H1 (cell line): ENCODE results near the gene UNC13D. TPM values are rescaled to one million over a fixed set of nuclear protein-coding genes. Genes with fewer than 3 reads are reported as not detected.

Experiments
- CTCF ChIA-PET: fragments of 300-600 bp; sonication (Branson Sonifier 250); formaldehyde crosslinking; loops from one replicate; lab custom pipeline; 2021; ENCODE audit not compliant: partially characterized antibody; lab: Charles Lee
- POLR2A ChIA-PET: fragments of 300-600 bp; sonication (Branson Sonifier 250); formaldehyde crosslinking; loops from one replicate; lab custom pipeline; 2021; ENCODE audit warnings: inconsistent platforms; ENCODE audit not compliant: partially characterized antibody; lab: Charles Lee
- DNase-seq, 2 experiments: peaks; one replicate each; pipeline versions ENCODE4 v3.0.0 to v3.0.0-alpha.2; 2010 to 2022; ENCODE audit warnings: low spot score in 2 of 2, low read depth in 1 of 2, mixed read lengths in 1 of 2
- FAIRE-seq: peaks from 2 replicates; lab custom pipeline; 2011; peaks lifted over from hg19 to GRCh38; lab: Jason Lieb, UNC
- H2AFZ ChIP-seq: 2 replicates; pipeline ENCODE4 v1.8.1; 2012; ENCODE audit warnings: low read length, inconsistent platforms
- H2AK5ac ChIP-seq: 2 replicates; pipeline ENCODE4 v1.6.1; 2013; ENCODE audit warnings: low read depth, low read length
- H2BK120ac ChIP-seq: replicated peaks from 2 replicates; pipeline ENCODE3; 2013; ENCODE audit warnings: low read depth, low read length, inconsistent platforms
- H2BK12ac ChIP-seq: 2 replicates; pipeline ENCODE4 v1.6.1; 2013; ENCODE audit warnings: low read depth, low read length
- H2BK15ac ChIP-seq: 2 replicates; pipeline ENCODE4 v1.6.1; 2013; ENCODE audit warnings: low read length
- H2BK20ac ChIP-seq: 2 replicates; pipeline ENCODE4 v1.6.1; 2013; ENCODE audit warnings: low read length
- H2BK5ac ChIP-seq: 2 replicates; pipeline ENCODE4 v1.6.1; 2013; ENCODE audit warnings: low read depth, low read length
- H3K14ac ChIP-seq: 2 replicates; pipeline ENCODE4 v1.6.1; 2013; ENCODE audit warnings: inconsistent platforms; ENCODE audit not compliant: insufficient read length
- H3K18ac ChIP-seq: 2 replicates; pipeline ENCODE4 v1.6.1; 2013; ENCODE audit warnings: low read length; ENCODE audit errors: extremely low read depth
- H3K23ac ChIP-seq: 2 replicates; pipeline ENCODE4 v1.6.1; 2013; ENCODE audit warnings: inconsistent platforms; ENCODE audit not compliant: insufficient read length
- H3K23me2 ChIP-seq: 2 replicates; pipeline ENCODE4 v1.6.1; 2013; ENCODE audit warnings: low read depth, low read length
- H3K27ac ChIP-seq: 2 replicates; pipeline ENCODE4 v1.6.1; 2011; ENCODE audit warnings: low read depth, low read length, inconsistent platforms
- H3K27me3 ChIP-seq, 4 experiments: replicated peaks in 1 of 4; 1 replicate in 1 of 4; 2 replicates in 3 of 4; pipeline versions ENCODE4 v1.6.1 to v1.8.1; 2011 to 2013; ENCODE audit warnings: low read length in 3 of 4, mild to moderate bottlenecking in 3 of 4, inconsistent platforms in 2 of 4, mixed read lengths in 2 of 4, moderate library complexity in 1 of 4; ENCODE audit not compliant: control insufficient read depth in 3 of 4, insufficient read depth in 3 of 4; ENCODE audit errors: extremely low read depth in 1 of 4
- H3K36me3 ChIP-seq, 4 experiments: 2 replicates each; pipeline versions ENCODE4 v1.6.1 to v1.8.1; 2011 to 2013; ENCODE audit warnings: mild to moderate bottlenecking in 4 of 4, low read length in 3 of 4, moderate library complexity in 2 of 4, control low read depth in 1 of 4, inconsistent platforms in 1 of 4; ENCODE audit not compliant: insufficient read depth in 4 of 4, control insufficient read depth in 2 of 4
- H3K4ac ChIP-seq: replicated peaks from 2 replicates; pipeline ENCODE3; 2013; ENCODE audit warnings: low read length, low read depth, mixed read lengths, inconsistent platforms; ENCODE audit not compliant: insufficient read length
- H3K4me1 ChIP-seq, 4 experiments: replicated peaks in 1 of 4; 1 replicate in 1 of 4; 2 replicates in 3 of 4; pipeline versions ENCODE4 v1.6.1 to v1.8.1; 2011 to 2013; ENCODE audit warnings: low read length in 3 of 4, inconsistent platforms in 2 of 4, mixed read lengths in 1 of 4; ENCODE audit not compliant: insufficient read depth in 4 of 4, control insufficient read depth in 3 of 4
- H3K4me2 ChIP-seq, 2 experiments: 2 replicates each; pipeline versions ENCODE4 v1.6.1 to v1.8.1; 2011 to 2013; ENCODE audit warnings: low read depth in 2 of 2, low read length in 2 of 2, control low read depth in 1 of 2, inconsistent platforms in 1 of 2, mild to moderate bottlenecking in 1 of 2; ENCODE audit not compliant: insufficient read depth in 1 of 2
- H3K4me3 ChIP-seq, 4 experiments: fragments of 200-600, 300-600 bp in 1 of 4; sonication (generic), shearing (Covaris generic), sonication (Bioruptor Twin) in 1 of 4; 2 replicates each; pipeline versions ENCODE4 v1.5.1 to v1.8.1; 2011 to 2016; ENCODE audit warnings: low read length in 4 of 4, low read depth in 3 of 4, control low read depth in 2 of 4, inconsistent platforms in 2 of 4, mild to moderate bottlenecking in 2 of 4, mixed read lengths in 1 of 4, moderate library complexity in 1 of 4; ENCODE audit not compliant: insufficient read depth in 2 of 4; ENCODE audit errors: extremely low read depth in 1 of 4
- H3K56ac ChIP-seq: replicated peaks from 2 replicates; pipeline ENCODE3; 2013; ENCODE audit warnings: low read depth, mild to moderate bottlenecking, mixed read lengths, low read length, inconsistent platforms; ENCODE audit not compliant: insufficient read length
- H3K79me1 ChIP-seq: 2 replicates; pipeline ENCODE4 v1.6.1; 2013; ENCODE audit warnings: low read depth, low read length, control low read depth
- H3K79me2 ChIP-seq, 2 experiments: 2 replicates each; pipeline versions ENCODE4 v1.6.1 to v1.8.1; 2012 to 2013; ENCODE audit warnings: low read length in 2 of 2, mild to moderate bottlenecking in 2 of 2, inconsistent platforms in 1 of 2; ENCODE audit not compliant: insufficient read depth in 2 of 2, control insufficient read depth in 1 of 2
- H3K9ac ChIP-seq, 4 experiments: replicated peaks in 1 of 4; 1 replicate in 1 of 4; 2 replicates in 3 of 4; pipeline versions ENCODE4 v1.6.1 to v1.8.1; 2011 to 2013; ENCODE audit warnings: low read depth in 3 of 4, low read length in 3 of 4, control low read depth in 2 of 4, mild to moderate bottlenecking in 2 of 4, moderate library complexity in 2 of 4, inconsistent platforms in 1 of 4; ENCODE audit errors: extremely low read depth in 1 of 4
- H3K9me3 ChIP-seq, 2 experiments: 2 replicates each; pipeline versions ENCODE4 v1.6.1 to v1.8.1; 2012 to 2013; ENCODE audit warnings: mild to moderate bottlenecking in 2 of 2, moderate library complexity in 2 of 2, control low read depth in 1 of 2, inconsistent platforms in 1 of 2, low read depth in 1 of 2, low read length in 1 of 2, mixed read lengths in 1 of 2; ENCODE audit not compliant: insufficient read depth in 2 of 2
- H4K20me1 ChIP-seq, 2 experiments: replicated peaks in 1 of 2; 2 replicates each; pipeline versions ENCODE3 to v1.8.1; 2011 to 2013; ENCODE audit warnings: inconsistent platforms in 2 of 2, low read length in 2 of 2, mild to moderate bottlenecking in 1 of 2; ENCODE audit not compliant: insufficient read depth in 2 of 2, control insufficient read depth in 1 of 2
- H4K5ac ChIP-seq: 2 replicates; pipeline ENCODE4 v1.6.1; 2013; ENCODE audit warnings: low read length, low read depth, mixed read lengths, inconsistent platforms; ENCODE audit not compliant: insufficient read length
- H4K8ac ChIP-seq: 2 replicates; pipeline ENCODE4 v1.8.0; 2013; ENCODE audit warnings: mild to moderate bottlenecking, moderate library complexity, low read length, inconsistent platforms; ENCODE audit not compliant: insufficient read depth; ENCODE audit errors: extremely low read depth
- H4K91ac ChIP-seq: replicated peaks from 2 replicates; pipeline ENCODE3; 2013; ENCODE audit warnings: low read length, mixed read lengths, inconsistent platforms; ENCODE audit not compliant: insufficient read length
- ASH2L ChIP-seq: fragments of 200-600, 300-600 bp; sonication (generic); IDR thresholded peaks from one replicate; pipeline ENCODE4 v1.7.1; 2017; ENCODE audit warnings: low read length
- CTBP2 ChIP-seq: IDR thresholded peaks from 2 replicates; pipeline ENCODE4 v1.7.0; 2011; ENCODE audit warnings: borderline replicate concordance, mild to moderate bottlenecking, moderate library complexity, mixed read lengths, low read length; ENCODE audit not compliant: insufficient read depth, insufficient read length
- EZH2 ChIP-seq: fragments of 200-600 bp; sonication (generic); IDR thresholded peaks from 2 replicates; pipeline ENCODE4 v1.7.1; 2012; ENCODE audit warnings: low read depth, mild to moderate bottlenecking, moderate library complexity, low read length, inconsistent platforms; ENCODE audit not compliant: severe bottlenecking
- HDAC2 ChIP-seq, 2 experiments: fragments of 300-600 bp in 1 of 2; sonication (generic) in 1 of 2; IDR thresholded peaks; 2 replicates each; pipeline ENCODE4 v1.6.1; 2011 to 2012; ENCODE audit warnings: low read depth in 2 of 2, low read length in 2 of 2, mild to moderate bottlenecking in 2 of 2, moderate library complexity in 2 of 2, borderline replicate concordance in 1 of 2, inconsistent platforms in 1 of 2
- JUND ChIP-seq: IDR thresholded peaks from 2 replicates; pipeline ENCODE4 v1.6.1; 2011; ENCODE audit warnings: mild to moderate bottlenecking, improper control_type of control experiment, low read length
- NRF1 ChIP-seq: IDR thresholded peaks from 2 replicates; pipeline ENCODE4 v1.6.1; 2011; ENCODE audit warnings: mild to moderate bottlenecking, low read depth, low read length, improper control_type of control experiment
- RAD21 ChIP-seq, 2 experiments: IDR thresholded peaks in 1 of 2; conservative IDR thresholded peaks in 1 of 2; 2 replicates each; pipeline ENCODE4 v1.6.1; 2011; ENCODE audit warnings: low read depth in 2 of 2, low read length in 2 of 2, improper control_type of control experiment in 1 of 2, inconsistent platforms in 1 of 2, mild to moderate bottlenecking in 1 of 2, moderate library complexity in 1 of 2
- SAP30 ChIP-seq: fragments of 300-600 bp; sonication (generic); IDR thresholded peaks from 2 replicates; pipeline ENCODE4 v1.7.1; 2012; ENCODE audit warnings: low read length, moderate library complexity, mild to moderate bottlenecking, inconsistent platforms; ENCODE audit not compliant: insufficient read depth, insufficient replicate concordance
- SIRT6 ChIP-seq: IDR thresholded peaks from one replicate; pipeline ENCODE4 v1.7.1; 2012; ENCODE audit warnings: low read length, inconsistent platforms
- SP2 ChIP-seq: IDR thresholded peaks from 2 replicates; pipeline ENCODE4 v1.6.1; 2012; ENCODE audit warnings: mild to moderate bottlenecking, low read length, inconsistent platforms
- SP4 ChIP-seq: IDR thresholded peaks from 2 replicates; pipeline ENCODE4 v1.6.1; 2012; ENCODE audit warnings: low read length, inconsistent platforms
- WGBS, 2 experiments: shearing (Covaris generic) in 1 of 2; methylation state at CpG; one replicate each; pipeline versions ENCODE4 v1.1.6 to v1.1.7; 2013 to 2015; ENCODE audit warnings: low lambda C conversion rate in 2 of 2, mixed read lengths in 2 of 2, inconsistent platforms in 1 of 2, low coverage in 1 of 2, missing lambda C conversion rate in 1 of 2; ENCODE audit not compliant: insufficient replicate concordance in 2 of 2, insufficient coverage in 1 of 2, insufficient read length in 1 of 2; ENCODE audit errors: extremely low coverage in 1 of 2, missing lambda C conversion rate in 1 of 2; 5-methylcytosine and 5-hydroxymethylcytosine counted together
- polyA plus RNA-seq, 7 experiments: library from polyadenylated mRNA; depleted of rRNA in 3 of 7; stranded (reverse) in 5 of 7; unstranded in 2 of 7; fragments of >200 nt in 5 of 7; fragments of 200-250 nt in 2 of 7; gene quantifications; 1 replicate in 5 of 7; 2 replicates in 1 of 7; 4 replicates in 1 of 7; pipeline versions ENCODE4 v1.2.1 to v1.2.3, GENCODE V29; 2011 to 2013; ENCODE audit warnings: missing spikeins in 2 of 7, mixed read lengths in 2 of 7
- total RNA-seq: library from RNA; stranded (reverse); fragmentation: NEBNext Ultra II Directional; extraction: Animal tissue kit (Norgen Biotek cat#: 25700); gene quantifications from 2 replicates; pipeline ENCODE4 v1.2.1, GENCODE V29; 2021

Gene UNC13D
- total and polyA plus RNA-seq, 2 of the 8 experiments (the other 6 are each of a cell fraction or from before 2014, with no cell fraction given) = 3.6 to 8.4 TPM

DNA sequence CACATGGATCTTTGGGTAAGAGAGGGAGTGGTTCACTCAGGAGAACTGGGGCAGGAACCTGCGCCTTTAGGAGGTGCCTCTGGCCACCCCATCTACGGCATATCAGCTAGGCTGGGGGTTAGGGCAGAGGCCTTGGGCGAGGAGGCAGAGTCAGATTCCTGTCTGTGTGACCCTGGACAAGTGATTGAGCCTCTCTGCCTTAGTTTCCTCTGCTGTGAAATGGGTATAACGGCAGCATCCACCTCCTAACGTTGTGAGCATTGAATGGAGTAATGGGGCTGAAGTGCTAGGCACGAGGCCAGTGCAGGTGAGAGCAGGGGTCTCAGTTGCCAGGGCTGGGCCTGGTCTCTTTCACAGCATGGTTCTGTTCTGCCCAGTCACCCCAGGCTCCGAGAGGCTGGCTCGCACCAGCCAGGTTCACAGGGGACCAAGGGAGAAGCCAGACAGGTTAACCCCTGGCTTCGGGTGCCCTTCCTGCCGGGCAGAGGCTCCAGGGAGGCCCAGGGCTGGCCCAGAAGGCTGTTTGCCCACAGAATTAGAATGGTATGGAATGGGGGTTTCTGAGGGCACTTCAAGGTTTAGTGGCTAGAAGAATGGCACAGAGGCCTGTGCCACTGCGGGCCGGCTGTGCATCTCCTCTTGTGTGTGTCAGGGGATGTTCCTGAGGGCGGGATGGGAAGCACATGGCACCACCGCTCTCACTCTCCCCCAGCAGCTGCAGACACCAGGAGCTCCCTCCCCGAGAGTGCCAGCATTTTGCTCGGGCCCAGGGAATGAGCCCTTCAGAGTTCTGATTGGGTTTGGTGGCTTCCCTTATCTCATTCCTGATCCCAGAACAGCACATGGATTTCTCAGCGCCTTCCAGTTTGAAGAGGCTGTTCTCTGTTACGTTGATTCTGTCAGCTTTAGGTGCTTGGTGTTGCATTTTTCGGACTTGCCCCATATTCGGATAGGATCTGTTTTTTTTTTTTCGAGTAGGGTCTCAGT is 23.8 kb downstream of the UNC13D start:
- Histone ChIP-seq H3K36me3 (peaks cover 22 to 65% (median 50%) of the 10 kb centered on the region in 4 experiments), H3K27ac (no peak overlapping the region), H3K4me2 (no peak overlapping the region), H2AFZ (no peak overlapping the region), H3K56ac (no peak overlapping the region), H2BK15ac (no peak overlapping the region), H3K4me1 (no peaks in the 10 kb centered on the region), H3K79me1 (no peaks in the 10 kb centered on the region), H4K8ac (no peak overlapping the region), H3K4ac (no peak overlapping the region), H4K20me1 (peaks cover 0 to 6% of the 10 kb centered on the region in 2 experiments), H3K27me3 (no peaks in the 10 kb centered on the region), H2BK120ac (no peak overlapping the region), H3K18ac (no peak overlapping the region), H2BK12ac (no peak overlapping the region), H4K91ac (no peak overlapping the region), H3K23me2 (no peaks in the 10 kb centered on the region), H3K14ac (no peak overlapping the region), H3K4me3 (no peak overlapping the region), H3K9ac (no peak overlapping the region), H4K5ac (no peak overlapping the region), H2BK20ac (no peak overlapping the region), H3K23ac (no peak overlapping the region), H3K9me3 (no peaks in the 10 kb centered on the region), H2AK5ac (no peak overlapping the region), H3K79me2 (no peaks in the 10 kb centered on the region), H2BK5ac (no peak overlapping the region)
- FAIRE-seq = no peak
- WGBS, 2 experiments = 82% methylated on average over 21 of the region's 21 CpGs; no CpG with 5 or more reads in 1 of the 2 experiments
- no peak for DNase-seq
- CTCF ChIA-PET = interaction anchor here (0.6 to 21.9 kb wide), 5 partner anchors 7 to 32 kb away, joined by 3 to 563 read pairs (median 9); partner anchors contain the start of genes UNC13D and WBP2
- POLR2A ChIA-PET = interaction anchor here (5.0 to 16.0 kb wide), 3 partner anchors 7 to 44 kb away, joined by 36 to 216 read pairs (median 64); partner anchors contain the start of gene UNK
- TF ChIP-seq EZH2 = no peak
- no peak for TF ChIP-seq HDAC2 (IDR thresholded peaks at IDR 0.05; ENCODE audit: borderline replicate concordance in 1 of 2, low read depth in 2 of 2, low read length in 2 of 2)
- no peak for TF ChIP-seq SIRT6
- no peak for TF ChIP-seq NRF1
- no peak for TF ChIP-seq SP2
- TF ChIP-seq JUND = no peak
- TF ChIP-seq SAP30 = no peak
- TF ChIP-seq RAD21 (IDR thresholded peaks at IDR 0.05 in 1 of 2, conservative IDR thresholded peaks at IDR 0.05 in 1 of 2; ENCODE audit: low read depth in 2 of 2, low read length in 2 of 2) = no peak
- TF ChIP-seq ASH2L = no peak
- TF ChIP-seq SP4 = no peak
- no peak for TF ChIP-seq CTBP2
